NCI-H748 (cell line): ENCODE measurements around the gene CFAP97.
A peak's percentile ranks its signal among the peaks of the same experiment; 100 is the strongest.
"Not testable (repeated sequence)": the region's sequence is repeated elsewhere in the genome, so short reads cannot be mapped to it uniquely, and the experiment has no call there.

Experiments
- DNase-seq: peaks from one replicate; lab custom pipeline; 2025; ENCODE audit not compliant: unreplicated experiment; lab: John Stamatoyannopoulos, UW

The CFAP97 gene

GRCh38 chr4:185142912-185143600 is 60.7 kb downstream of the CFAP97 start, which contains the start of gene SLC25A4:
Gene SLC25A4 (plus strand): TSS chr4:185143266. CDS start chr4:185143373, 107 bp downstream.
- DNase-seq: peak; percentile 86

GRCh38 chr4:185142564-185142911 is 61.3 kb downstream of the CFAP97 start:
- peak; percentile 53 for DNase-seq

- no peak for DNase-seq
Measured at GRCh38 chr4:185141777-185142176, 62.0 kb downstream of the CFAP97 start.

- DNase-seq: no peak
Measured at GRCh38 chr4:185139736-185140135, 64.1 kb downstream of the CFAP97 start.

- no peak for DNase-seq
Measured at GRCh38 chr4:185138161-185138560, 65.6 kb downstream of the CFAP97 start.

GRCh38 chr4:185137233-185137925 is 66.4 kb downstream of the CFAP97 start:
- DNase-seq: no peak

- peak; percentile 45 for DNase-seq
Measured at GRCh38 chr4:185134307-185134869, 69.4 kb downstream of the CFAP97 start.

GRCh38 chr4:185128272-185129119 is 75.3 kb downstream of the CFAP97 start:
- DNase-seq: peak; percentile 48

GRCh38 chr4:185127021-185127925 is 76.5 kb downstream of the CFAP97 start:
- DNase-seq: peak; percentile 47

- DNase-seq: no peak
Measured at GRCh38 chr4:185124006-185124405, 79.8 kb downstream of the CFAP97 start.

- no peak for DNase-seq
Measured at GRCh38 chr4:185122681-185123345, 81.0 kb downstream of the CFAP97 start.

GRCh38 chr4:185120631-185120946 is 83.2 kb downstream of the CFAP97 start:
- DNase-seq: no peak

- DNase-seq: no peak
Measured at GRCh38 chr4:185119927-185120630, 83.7 kb downstream of the CFAP97 start.

GRCh38 chr4:185119467-185119866 is 84.3 kb downstream of the CFAP97 start:
- DNase-seq: not testable (repeated sequence)

GRCh38 chr4:185118876-185119275 is 84.9 kb downstream of the CFAP97 start:
- no peak for DNase-seq

- DNase-seq: no peak
Measured at GRCh38 chr4:185117300-185117934, 86.4 kb downstream of the CFAP97 start.

GRCh38 chr4:185115827-185116232 is 88.0 kb downstream of the CFAP97 start:
- DNase-seq: no peak

GRCh38 chr4:185113340-185113739 is 90.5 kb downstream of the CFAP97 start:
- DNase-seq: no peak

- DNase-seq: no peak
Measured at GRCh38 chr4:185112104-185112503, 91.7 kb downstream of the CFAP97 start.
